ES-I3 (cell line): Measurements from ENCODE around the gene PRDX5.
A peak's percentile ranks its signal among the peaks of the same experiment; 100 is the strongest.

ENCODE experiments used
- H3K36me3 ChIP-seq: 2 replicates; pipeline ENCODE4 v1.6.1; 2013; ENCODE audit warnings: mild to moderate bottlenecking, low read length, control low read depth, moderate library complexity; ENCODE audit not compliant: insufficient read depth
- H3K4me1 ChIP-seq: 2 replicates; pipeline ENCODE4 v1.6.1; 2013; ENCODE audit warnings: mild to moderate bottlenecking, control low read depth, low read length; ENCODE audit not compliant: insufficient read depth
- H3K9ac ChIP-seq: 2 replicates; pipeline ENCODE4 v1.6.1; 2013; ENCODE audit warnings: low read depth, mild to moderate bottlenecking, low read length, moderate library complexity
- H3K9me3 ChIP-seq: 2 replicates; pipeline ENCODE4 v1.6.1; 2013; ENCODE audit warnings: mild to moderate bottlenecking, low read length, moderate library complexity; ENCODE audit not compliant: control insufficient read depth, insufficient read depth

PRDX5 gene

DNA sequence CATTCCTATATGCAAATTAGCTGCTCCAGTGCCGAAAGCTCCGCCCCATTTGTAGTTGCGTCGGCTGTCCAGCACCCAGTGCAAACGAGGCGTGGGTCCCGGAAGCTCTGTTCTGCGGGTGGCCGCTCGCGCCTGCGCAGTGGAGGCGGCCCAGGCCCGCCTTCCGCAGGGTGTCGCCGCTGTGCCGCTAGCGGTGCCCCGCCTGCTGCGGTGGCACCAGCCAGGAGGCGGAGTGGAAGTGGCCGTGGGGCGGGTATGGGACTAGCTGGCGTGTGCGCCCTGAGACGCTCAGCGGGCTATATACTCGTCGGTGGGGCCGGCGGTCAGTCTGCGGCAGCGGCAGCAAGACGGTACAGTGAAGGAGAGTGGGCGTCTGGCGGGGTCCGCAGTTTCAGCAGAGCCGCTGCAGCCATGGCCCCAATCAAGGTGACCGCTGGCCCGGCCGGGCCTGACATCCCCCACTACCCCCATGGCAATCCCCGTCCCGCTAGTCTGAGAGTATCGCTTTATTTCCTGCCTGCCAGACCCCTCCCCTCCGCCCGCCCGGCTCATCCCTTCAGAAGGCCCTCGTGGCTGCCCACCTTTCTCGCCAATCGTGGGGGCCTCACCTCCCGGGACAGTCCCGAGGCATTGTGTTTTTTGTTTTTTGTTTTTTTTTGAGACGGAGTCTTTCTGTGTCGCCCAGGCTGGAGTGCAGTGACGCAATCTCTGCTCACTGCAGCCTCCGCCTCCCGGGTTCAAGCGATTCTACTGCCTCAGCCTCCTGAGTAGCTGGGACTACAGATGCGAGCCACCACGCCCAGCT is at the start of gene PRDX5:
PRDX5 (plus strand) TSS at position 161 of the 805 bp plus-strand sequence; CDS start at position 256, 95 bp downstream.
- Histone ChIP-seq H3K9ac (peak within 1 kb of the TSS; percentile 81), H3K4me1 (peaks cover 8% of the 10 kb centered on the region; the same call in 1 of the 2 replicates), H3K9me3 (no peaks in the 10 kb centered on the region), H3K36me3 (peaks cover 4% of the 10 kb centered on the region; the same call in 1 of the 2 replicates)

DNA sequence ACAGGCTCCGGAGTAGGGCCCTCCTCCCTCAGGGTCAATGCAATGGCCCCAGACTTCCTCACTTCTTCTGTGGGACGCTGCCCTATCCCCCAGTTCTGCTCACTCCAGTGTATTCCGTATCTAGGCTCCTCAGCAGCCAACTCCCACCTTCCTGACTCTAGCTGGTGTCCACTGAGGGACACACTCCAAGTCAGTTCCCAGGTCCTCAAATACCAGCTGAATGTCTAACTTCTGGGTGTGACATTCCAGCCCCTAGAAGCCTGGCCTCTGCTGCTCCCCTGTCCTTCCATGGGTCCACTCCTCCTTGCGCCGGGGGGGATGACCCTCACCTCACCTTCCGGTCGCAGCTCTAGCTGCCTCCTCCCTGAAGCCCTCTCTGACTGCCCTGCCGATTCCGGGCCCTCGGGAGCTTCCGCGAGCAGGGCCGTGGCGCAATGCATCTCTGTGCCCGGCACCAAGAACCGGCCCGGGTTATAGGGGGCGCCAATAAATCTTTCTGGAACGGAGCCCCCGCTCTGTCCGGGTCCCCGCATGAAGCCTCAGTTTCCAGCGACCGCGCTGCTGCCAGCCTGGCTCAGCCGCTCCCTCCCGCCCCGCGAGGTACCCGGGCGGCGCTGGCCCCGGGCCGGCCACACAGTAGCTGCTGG is 48.9 kb upstream of the PRDX5 start:
- H3K9ac ChIP-seq = peak overlapping the region; percentile 88
- H3K4me1 ChIP-seq = peaks cover 5% of the 10 kb centered on the region; the same call in 1 of the 2 replicates
- H3K9me3 ChIP-seq = no peaks in the 10 kb centered on the region
- no peaks in the 10 kb centered on the region; the same call in 1 of the 2 replicates for H3K36me3 ChIP-seq

DNA sequence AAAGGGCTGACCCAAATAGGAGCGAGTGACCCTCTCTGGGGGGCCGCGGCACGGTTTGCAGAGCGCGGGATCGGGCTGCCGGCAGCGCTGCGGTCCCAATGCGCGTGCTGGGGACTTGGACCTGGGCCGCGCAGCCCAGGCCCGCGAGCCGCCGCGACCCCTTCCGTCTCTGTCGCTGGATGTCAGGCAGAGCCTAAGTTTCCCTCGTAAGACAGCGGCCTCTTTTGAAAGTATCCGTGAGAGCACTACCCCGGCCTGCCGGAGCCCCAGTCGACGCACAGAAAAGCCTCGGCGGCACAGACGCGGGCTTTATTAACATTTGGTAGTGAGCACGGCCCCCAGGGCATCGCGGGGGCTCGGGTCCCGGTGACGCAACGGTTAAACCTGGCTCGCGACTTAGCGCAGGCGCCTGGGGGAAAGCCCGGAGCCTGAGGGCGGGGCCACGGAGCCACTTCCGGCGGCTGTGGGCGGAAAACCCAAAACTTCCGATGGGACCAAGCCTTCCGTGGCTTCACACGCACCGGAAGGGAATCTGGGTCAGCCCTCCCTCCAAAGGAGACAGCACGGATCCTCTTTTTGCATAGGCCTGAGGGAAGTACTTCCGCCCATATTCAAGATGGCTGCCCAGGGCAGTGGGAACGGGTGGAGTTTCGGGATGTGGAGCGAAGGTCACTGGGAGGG is 48.2 kb upstream of the PRDX5 start:
- peaks cover 5% of the 10 kb centered on the region; the same call in 1 of the 2 replicates for H3K4me1 ChIP-seq
- no peaks in the 10 kb centered on the region; the same call in 1 of the 2 replicates for H3K36me3 ChIP-seq
- H3K9me3 ChIP-seq = no peaks in the 10 kb centered on the region
- H3K9ac ChIP-seq = peak overlapping the region; percentile 88

DNA sequence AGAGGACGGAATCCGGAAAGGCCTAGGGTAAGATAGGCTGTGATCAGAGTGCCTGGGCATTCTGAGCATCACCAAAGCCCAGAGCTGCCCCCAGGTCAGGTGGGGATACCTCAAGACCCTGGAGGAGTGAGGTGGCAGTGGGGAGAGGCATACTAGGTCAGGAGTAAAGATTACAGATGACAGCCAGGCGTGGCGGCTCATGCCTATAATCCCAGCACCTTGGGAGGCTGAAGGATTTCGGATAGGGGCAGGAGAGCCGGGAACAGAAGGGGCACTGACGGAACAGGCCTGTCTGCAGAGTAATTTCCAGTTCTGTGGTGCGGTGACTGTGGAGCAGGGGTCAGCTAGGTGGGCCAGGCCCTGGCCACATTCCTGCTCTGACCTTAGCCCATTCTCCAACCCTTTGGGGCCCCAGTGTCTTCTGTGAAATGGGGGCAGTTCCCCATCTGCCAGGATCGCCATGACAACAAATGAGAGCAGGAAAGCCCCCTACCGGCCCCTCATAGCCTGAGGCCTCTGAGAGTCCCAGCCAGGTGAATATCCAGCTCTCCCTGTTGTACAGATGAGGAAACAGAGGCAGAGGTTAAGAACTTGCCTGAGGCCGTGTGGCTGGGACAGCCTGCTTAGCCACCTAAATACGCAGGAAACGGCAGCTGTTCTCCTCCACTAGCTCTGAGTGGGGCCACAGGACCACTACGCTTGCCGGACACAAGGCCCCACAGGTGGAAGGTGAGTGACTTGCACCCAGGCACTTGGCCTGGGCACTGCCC is 42.7 kb upstream of the PRDX5 start:
- no peaks in the 10 kb centered on the region for H3K36me3 ChIP-seq
- peaks cover 8% of the 10 kb centered on the region; the same call in 1 of the 2 replicates for H3K4me1 ChIP-seq
- no peak overlapping the region for H3K9ac ChIP-seq

DNA sequence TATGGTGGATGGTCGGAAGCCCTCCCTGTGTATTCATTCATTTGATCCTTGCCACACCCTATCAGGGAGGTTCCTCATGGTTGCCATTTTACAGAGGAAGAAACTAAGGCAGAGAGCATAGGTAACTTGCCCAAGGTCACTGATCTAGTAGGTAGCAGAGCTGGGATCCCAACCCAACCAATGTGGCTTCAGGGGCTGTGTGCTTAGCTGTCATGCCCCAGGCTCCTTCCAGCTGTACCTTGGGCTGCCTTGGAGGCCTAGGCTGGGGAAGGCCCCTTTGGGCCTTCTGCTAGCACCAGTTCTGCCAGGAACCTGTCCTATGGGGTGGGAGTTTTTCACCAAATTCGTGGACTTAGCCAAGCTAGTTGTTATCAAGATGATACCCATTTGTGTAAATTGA is 42.1 kb upstream of the PRDX5 start:
- H3K36me3 ChIP-seq = no peaks in the 10 kb centered on the region
- H3K9me3 ChIP-seq = no peaks in the 10 kb centered on the region
- no peak overlapping the region for H3K9ac ChIP-seq
- peaks cover 8% of the 10 kb centered on the region; the same call in 1 of the 2 replicates for H3K4me1 ChIP-seq

More for the DNA sequence above, 42.7 kb upstream of the PRDX5 start:
- no peaks in the 10 kb centered on the region for H3K9me3 ChIP-seq

DNA sequence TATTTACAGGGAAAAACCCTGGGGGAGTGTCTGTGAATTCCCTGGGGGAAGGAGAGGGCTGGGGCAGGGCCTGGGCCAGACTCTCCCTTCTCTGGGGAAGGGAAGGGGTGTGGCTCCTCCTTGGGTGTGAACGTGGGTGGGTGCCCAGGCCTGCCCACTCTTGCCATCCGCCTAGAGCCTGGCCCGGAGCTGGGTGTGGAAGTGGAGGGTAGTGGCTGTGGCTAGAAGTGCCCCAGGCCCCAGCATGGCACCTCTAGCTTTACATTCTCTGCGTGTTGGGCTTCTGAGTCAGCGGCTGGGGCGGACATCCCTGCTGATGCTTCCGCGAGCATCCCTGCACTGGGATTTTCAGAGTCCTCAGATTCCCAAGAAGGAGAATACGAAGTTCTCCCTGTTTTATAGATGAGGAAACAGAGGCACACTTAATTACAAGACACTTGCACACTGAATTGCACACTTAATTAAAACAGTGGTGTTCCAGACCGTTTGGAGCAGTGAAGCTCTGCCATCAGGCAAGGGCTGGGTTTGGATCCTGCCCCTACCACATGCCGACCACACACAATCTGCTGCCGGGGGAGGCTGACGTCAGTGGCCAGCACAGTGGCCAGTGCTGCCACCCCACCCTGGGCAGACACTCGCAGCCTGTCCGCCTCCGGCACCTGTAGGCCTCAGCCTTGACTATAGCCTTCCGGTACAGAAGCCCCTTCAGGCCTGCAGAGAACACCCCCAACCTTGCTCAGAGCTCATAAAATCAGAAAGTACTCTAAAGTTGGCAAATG is 41.1 kb upstream of the PRDX5 start:
- Histone ChIP-seq H3K9ac (no peak overlapping the region), H3K36me3 (no peaks in the 10 kb centered on the region), H3K9me3 (no peaks in the 10 kb centered on the region), H3K4me1 (peaks cover 8% of the 10 kb centered on the region; the same call in 1 of the 2 replicates)

DNA sequence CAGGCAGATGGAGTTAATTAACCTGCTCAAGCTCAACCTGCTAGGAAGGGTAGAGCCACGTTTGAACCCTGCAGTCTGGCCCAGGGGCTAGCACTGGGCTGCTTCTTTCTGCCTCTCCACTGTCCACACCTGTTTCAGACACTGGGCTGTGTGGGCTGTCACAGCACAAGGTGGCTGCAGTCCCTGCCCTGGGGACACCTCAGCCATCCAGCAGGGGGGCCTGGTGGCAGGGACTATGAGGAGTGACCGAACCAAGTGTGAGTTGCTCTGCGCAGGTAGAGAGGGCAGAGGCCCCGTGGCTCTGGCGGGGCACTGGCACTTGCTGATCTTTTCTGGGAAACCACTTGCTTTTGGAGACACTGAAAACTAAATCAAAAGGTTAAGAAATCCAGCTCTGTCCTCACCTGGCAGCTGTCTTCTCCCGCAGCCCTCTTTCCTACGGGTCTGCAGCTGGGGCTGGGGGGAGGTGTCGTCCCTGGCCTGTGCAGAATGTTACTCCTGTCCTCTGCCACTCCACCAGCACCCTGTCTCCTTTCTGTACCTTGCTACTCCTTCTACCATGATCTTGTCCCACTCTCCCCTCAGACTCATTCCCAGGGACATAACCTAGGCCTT is 39.2 kb upstream of the PRDX5 start:
- Histone ChIP-seq H3K9ac (no peak overlapping the region), H3K4me1 (peaks cover 8% of the 10 kb centered on the region; the same call in 1 of the 2 replicates), H3K36me3 (no peaks in the 10 kb centered on the region; the same call in 1 of the 2 replicates), H3K9me3 (no peaks in the 10 kb centered on the region)

DNA sequence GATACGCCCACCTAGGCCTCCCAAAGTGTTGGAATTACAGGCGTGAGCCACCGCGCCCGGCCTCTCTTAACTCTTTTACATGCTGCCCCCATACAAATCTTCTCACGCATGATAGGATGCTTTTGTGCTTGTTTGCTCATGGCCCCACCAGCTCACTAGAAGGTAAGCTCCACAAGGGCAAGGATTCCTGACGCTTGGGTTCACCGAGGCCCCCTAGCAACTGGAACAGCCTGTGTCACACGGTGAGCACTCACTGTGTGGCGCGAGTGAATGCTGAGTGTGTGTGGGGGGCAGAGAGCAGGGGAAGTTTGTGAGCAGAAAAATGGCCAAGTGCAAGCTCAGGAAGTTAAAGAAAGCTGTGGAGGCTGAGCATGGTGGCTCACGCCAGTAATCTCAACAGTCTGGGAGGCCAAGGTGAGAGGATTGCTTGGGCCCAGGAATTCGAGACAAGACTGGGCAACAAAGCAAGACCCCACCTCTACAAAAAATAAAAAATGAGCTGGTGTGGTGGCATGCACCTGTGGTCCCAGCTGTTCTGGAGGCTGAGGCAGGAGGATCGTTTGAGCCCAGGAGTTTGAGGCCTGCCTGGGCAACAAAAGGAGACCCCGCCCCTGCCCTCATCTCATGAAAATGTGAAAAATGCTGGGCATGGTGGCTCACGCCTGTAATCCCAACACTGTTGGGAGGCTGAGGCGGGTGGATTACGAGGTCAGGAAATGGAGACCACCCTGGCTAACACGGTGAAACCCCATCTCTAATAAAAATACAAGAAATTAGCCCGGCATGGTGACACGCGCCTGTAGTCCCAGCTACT is 35.8 kb upstream of the PRDX5 start:
- no peaks in the 10 kb centered on the region for H3K9me3 ChIP-seq
- H3K9ac ChIP-seq = no peak overlapping the region
- no peaks in the 10 kb centered on the region; the same call in 1 of the 2 replicates for H3K36me3 ChIP-seq
- H3K4me1 ChIP-seq = peaks cover 4% of the 10 kb centered on the region; the same call in 1 of the 2 replicates

DNA sequence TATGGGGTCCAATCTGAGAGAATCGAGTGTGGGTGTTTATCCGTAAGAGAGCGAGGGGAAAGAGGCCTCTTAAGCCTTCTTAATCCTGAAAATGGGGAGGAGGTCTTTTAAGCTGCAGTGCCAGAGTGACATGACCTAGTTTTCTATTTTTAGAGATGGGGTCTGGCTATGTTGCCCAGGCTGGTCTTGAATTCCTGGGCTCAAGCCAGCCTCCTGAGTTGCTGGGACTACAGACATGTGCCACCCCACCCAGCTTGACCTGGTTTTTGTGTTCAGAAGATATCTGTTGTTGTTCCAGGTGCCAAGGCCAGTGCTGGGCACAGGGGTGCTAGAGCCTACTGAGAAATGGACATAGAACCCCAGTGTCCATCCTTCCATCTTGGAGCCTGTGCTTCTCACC is 34.8 kb upstream of the PRDX5 start:
- H3K4me1 ChIP-seq = 0 out of 2 replicates have a peak, but pooled peaks cover 4% of the 10 kb centered on the region
- no peak overlapping the region for H3K9ac ChIP-seq
- H3K36me3 ChIP-seq = no peaks in the 10 kb centered on the region; the same call in 1 of the 2 replicates
- H3K9me3 ChIP-seq = no peaks in the 10 kb centered on the region

DNA sequence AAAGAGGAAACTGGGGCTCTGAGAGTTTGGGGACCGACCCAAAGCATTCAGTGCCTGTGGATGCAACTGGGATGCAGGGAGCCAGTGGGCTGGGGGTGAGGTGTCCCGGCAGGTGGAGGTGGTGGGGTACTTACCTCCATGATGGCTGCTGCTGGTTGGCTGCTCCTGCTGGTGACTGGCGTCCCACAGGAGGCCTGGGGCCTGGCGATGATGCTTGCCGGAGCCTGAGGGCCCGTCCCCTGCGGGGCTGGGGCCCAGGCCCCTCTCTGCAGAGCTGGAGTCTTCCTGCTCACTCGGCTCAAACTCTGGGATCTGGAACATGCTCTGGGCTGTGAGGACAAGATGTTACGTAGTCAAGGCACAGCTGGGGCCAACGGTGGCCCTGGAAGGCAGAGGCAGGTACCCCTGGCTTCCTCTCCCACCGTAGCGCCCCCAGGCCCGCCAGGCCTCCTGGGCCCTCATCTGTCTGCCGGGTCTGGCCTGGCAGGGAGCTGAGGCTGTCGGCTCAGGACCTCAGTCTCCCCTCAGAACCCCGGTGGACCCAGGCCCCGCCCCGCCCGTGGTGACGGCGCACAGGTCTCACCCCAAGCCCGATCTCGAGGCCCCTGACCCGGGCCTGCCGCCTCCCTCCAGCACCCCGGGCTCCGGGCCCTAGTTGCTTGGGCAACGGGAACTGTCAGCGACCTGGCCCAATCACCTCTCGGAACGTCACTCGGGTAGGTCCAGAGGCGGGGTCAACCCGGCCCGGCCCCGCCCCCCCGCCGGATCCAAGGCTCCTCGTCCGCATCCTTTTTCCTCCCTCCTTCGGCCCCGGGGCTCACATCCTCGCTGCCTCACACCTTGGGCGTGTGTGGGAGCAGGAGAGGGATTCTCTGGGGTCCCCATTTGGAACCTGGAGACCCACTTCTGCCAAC is 33.6 kb upstream of the PRDX5 start, which contains the start of gene BAD:
BAD (minus strand) TSS at position 618 of the 914 bp plus-strand sequence; CDS start at position 321, 297 bp downstream.
- Histone ChIP-seq H3K9me3 (no peaks in the 10 kb centered on the region), H3K4me1 (0 out of 2 replicates have a peak, but pooled peaks cover 4% of the 10 kb centered on the region), H3K36me3 (no peaks in the 10 kb centered on the region; the same call in 1 of the 2 replicates), H3K9ac (peak within 1 kb of the TSS; percentile 92)
